HG03354 (cell line): Measurements from ENCODE around the gene SORCS2.
"Not testable (repeated sequence)": the region's sequence is repeated elsewhere in the genome, so short reads cannot be mapped to it uniquely, and the experiment has no call there.

Source experiments
- ATAC-seq: cut with Tn5 transposase; IDR thresholded peaks from one replicate; pipeline ENCODE4 v1.9.1; 2021; ENCODE audit warnings: mild to moderate bottlenecking; ENCODE audit not compliant: unreplicated experiment, poor library complexity, severe bottlenecking

The SORCS2 gene

DNA sequence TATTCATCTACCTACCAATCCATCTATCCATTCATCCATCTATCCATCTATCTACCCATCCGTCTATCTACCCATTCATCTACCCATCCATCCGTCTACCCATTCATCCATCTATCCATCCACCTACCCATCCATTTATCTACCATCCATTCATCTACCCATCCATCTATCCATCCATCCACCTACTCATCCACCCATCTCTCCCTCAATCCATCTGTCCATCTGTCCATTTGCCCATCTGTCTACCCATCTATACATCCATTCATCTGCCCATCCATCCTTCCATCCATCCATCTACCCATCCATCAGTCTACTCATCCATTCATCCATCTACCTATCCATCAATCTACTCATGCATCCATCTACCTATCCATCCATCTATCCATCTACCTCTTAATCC lies 369.2 kb downstream of the SORCS2 start:
- no peak for ATAC-seq

DNA sequence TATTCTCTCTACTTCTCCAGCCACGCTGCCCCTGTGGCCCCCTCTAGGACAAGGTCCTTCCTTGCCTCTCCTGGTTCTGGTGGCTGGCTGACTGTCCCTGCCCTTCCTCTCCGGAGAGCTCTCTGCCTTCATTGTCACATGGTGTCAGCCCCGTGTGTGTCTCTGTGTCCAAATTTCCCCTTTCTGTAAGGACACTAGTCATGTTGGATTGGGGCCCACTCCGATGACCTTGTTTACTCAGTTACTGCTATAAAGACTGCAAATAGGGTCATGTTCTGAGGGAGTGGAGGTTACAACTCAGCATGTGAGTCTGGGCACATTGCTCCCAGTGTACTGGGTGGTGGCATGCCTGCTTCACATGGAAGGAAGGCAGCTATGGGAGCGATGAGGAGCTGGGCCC lies 371.9 kb downstream of the SORCS2 start:
- no peak for ATAC-seq

DNA sequence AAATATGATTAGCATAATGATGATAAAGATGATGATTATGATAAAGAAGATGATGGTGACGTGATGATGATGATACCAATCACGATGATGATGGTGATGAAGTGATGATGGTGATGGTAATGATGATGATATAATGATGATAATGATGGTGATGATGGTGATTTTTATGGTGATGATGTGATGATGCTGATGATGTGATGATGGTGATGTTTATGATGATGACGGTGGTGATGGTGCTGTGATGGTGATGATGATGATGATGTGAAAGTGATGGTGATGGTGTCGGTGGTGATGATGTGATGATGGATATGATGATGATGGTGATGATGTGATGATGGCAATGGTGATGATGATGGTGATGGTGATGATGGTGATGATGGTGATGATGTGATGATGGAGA lies 373.1 kb downstream of the SORCS2 start:
- ATAC-seq = no peak

DNA sequence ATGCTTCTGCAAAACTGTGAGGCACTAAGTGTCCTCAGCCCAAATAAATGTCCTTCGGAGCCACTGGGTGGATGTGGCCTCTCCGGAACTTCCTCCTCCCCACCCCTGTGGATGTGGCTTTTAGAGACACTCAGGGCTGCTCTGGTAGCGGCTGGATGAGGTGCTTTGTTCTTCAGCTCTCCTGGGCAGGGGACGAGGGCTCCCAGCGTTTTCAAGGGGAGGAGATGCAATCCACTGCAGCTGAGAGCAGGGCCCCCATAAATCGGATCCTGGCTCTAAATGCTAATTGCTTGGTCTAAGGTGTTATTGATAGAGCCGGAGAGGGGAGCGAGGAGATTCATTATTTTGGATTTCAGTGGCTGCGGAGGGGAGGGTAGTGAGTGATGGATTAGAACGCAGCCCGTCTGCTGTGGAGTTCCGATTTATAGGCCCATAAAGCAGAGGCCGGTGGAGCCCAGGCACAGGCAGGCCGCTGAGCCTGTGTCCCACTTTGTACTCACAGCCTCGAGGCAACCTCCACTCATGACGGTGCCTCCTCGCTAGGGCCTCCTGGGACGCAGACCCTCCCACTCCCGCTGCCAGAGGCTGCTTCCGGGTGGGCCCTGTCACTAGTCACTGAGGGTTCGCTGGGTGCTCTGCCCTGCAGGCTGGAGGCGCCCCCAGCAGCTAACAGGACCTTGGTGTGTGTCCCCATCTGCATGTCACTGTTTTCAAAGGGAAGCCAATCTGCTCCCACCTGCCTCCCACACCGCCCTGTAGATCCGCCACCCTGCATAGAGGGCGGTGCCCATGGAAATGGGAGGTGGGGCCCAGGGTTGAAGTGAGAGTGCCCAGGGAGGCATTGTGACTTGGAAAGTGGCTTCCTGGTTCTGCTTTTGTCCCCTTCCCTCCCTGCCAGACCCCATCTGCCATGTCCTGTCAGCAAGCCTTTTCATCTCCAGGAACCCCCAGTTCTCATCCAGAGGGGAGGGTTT lies 377.8 kb downstream of the SORCS2 start:
- no peak for ATAC-seq

DNA sequence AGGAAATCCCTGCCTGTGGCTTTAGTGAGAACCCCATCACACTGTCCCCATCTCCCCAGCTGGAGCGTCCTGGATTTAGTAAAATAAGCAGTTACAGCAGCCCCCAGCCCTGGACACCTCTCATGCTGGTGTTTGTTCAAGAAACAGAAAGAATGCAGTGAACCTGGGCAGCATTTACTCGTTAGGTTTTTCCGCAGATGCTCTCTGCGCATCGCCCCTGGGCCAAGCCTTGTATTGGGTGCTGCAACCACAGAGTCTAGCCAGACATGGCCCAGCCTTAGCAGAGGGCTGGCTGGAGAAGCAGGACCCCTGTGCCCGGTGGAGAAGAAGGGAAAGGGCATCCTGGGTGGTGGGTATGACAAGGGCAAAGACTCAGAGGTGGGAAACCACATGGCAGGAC lies 378.7 kb downstream of the SORCS2 start:
- ATAC-seq = no peak

DNA sequence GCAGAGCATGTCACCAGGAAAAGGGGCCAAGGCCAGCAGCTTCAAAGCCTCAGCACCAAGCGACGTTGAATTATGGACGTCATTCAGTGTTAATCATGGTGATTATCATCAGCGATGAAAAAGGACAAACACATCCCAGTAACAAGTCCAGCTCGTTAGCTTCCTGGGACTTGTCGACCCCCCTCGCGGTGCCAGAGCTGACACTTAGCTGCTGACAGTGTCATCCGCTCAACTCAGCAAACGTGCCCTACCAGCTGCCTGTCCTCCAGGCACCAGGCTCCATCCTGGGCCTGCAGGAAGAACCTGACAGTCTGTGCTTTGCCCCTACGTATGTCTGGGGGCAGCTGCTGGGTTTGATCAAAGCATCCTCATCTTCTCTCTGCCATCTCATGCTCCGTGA lies 379.4 kb downstream of the SORCS2 start:
- ATAC-seq = no peak

DNA sequence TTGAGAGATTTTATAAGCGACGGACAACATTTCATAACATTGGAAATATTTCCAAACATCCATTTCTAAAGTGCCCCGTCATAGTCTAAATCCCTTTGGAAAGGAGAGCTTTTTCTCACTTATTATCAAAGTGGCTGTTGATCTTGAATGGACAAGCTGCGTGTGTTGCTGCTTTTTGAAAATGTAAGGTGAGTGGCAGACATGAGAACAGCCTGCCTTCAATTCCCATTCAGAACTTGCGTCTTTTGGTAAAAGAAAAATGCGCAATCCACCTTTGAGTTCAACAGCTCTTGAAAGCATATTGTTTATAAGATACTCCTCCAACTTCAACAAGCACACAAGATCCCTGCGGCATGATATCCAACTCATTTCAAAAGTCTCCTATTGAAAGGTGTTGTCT lies 380.6 kb downstream of the SORCS2 start:
- ATAC-seq = no peak

DNA sequence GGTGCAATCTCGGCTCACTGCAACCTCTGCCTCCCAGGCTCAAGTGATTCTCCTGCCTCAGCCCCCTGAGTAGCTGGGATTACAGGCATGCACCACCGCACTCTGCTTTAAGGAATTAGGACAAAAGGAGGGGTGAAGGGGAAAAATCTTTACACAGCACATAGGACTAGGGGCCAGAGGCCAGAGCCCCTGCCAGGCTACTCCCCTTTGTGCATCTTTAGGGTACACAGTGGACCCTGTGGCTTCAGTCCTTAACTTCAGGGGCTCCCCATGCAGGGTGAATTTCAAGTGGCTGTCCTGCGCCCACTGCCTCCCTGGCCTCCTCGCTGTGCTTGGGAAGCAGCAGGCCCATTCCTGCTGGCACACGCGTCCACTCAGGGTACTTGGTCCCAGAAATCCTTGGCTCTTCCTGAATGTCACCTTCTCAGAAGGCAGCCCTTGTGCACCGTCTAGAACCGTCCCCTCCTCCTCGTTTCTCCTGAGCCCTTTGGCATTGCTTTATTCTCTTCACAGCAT lies 381.3 kb downstream of the SORCS2 start:
- ATAC-seq = no peak

DNA sequence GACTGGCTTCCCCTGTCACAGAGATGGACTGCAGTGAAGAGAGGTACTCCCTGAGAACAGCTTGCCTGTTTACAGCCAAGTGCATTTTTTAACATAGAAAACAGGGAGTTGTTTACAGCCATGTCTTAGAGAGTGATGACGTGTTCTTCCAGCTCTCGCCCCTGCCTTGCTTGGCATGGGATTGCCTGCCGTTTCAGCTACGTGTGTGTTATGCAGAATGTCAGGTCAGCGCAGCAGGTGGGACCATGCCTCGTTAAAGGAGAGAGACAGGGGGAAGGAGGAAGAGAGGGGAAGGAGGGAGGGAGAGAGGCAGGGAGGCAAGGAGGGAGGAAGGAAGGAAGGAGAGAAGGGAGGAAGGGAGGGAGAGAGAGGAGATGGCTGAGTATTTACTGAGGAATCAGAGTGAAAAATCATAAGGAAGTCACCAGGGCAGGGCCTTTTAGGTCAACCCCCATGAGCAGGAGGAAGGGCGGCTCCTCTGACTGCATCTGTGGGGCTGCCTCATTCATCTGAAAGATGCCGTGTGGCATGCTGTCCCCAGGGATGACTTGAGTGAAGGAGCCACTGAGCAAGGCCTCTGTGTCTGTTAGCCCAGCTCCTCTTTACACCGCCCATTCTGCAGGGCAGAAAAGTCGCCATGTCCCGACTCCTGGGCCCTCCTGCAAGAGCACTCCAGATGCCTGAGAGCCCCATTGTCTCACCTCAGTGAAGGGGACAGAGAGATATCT lies 382.1 kb downstream of the SORCS2 start:
- ATAC-seq = no peak

DNA sequence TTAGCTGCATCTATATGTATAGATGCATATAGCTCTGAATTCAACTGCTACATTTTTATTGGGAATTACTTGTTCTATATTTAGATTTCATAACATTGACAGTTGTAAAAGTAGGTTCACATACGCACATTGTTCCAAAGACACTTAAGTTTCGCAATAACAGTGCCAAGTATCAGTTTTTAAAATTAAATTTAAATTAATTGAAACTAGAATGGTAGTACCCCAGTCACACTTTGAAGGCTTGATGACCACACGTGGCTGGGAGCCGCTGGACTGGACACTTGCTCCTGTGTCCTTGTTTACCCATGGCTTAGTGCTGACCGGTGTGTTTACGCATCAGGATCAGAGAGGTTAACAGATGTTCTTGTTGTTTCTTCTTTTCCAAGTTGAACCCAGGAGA lies 383.1 kb downstream of the SORCS2 start:
- no peak for ATAC-seq

DNA sequence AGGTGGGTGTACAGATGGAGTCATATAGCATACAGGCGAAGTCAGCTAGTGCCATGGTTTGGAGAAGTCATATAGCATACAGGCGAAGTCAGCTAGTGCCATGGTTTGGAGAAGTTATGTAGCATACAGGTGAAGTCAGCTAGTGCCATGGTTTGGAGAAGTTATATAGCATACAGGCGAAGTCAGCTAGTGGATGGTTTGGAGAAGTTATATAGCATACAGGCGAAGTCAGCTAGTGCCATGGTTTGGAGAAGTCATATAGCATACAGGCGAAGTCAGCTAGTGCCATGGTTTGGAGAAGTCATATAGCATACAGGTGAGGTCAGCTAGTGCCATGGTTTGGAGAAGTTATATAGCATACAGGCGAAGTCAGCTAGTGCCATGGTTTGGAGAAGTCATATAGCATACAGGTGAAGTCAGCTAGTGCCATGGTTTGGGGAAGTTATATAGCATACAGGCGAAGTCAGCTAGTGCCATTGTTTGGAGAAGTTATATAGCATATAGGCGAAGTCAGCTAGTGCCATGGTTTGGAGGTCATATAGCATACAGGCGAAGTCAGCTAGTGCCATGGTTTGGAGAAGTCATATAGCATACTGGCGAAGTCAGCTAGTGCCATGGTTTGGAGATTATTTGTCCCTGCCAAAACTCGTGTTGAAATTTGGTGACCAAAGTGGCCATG lies 385.2 kb downstream of the SORCS2 start:
- ATAC-seq = not testable (repeated sequence)

DNA sequence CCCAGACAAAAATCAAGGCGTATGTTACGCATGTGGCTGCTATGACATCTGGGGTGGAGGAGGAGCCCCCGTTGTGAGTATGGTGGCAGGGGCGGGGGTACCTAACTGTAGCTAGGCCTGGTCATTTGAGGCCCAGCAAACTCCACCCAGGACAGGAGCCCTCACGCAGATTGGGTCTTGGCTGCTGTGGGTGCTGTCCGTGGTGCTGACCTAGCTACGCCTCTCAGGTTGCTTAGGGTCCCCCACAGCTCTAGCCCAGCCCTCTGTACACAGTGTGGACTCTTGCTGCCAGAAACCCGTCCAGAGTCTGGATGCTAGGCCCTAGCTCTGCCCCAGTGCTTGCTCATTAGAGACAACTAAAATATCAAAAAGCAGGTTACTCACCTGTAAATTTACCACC lies 389.1 kb downstream of the SORCS2 start:
- no peak for ATAC-seq

DNA sequence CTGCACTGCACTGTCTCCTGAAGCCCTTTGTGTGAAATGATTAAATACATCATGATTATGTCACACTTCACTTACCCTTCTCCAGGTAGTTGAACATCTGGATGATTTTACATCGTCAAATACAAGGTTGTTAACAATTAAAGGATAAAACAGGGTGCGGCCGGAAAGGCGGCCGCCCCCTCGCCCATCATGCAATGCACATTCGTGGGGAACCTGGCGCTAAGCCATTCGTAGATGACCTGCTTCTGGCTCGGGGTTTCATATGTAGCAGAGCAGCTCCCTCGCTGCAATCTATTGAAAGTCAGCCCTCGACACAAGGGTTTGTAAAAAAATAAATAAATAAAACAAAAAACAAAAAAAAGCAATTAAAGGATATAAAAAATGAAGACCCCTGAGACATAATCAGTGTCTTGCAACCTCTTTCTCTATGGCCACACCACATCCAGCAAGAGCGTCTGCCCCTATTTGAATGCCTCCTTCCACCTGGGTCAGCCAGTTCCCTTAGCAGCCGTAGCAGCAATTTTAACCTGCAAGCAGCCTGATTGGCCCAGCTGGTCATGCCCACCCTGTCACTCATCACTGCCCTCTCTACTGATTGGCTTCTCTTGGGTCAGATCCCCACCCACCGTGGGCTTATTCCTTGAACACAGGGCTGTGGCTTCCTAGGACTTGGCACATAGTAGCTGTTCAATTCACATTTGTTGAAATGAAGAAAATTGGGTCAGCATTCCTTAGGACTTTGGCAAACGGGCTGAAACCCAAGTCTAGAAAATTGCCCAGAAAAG lies 390.2 kb downstream of the SORCS2 start:
- ATAC-seq = no peak

DNA sequence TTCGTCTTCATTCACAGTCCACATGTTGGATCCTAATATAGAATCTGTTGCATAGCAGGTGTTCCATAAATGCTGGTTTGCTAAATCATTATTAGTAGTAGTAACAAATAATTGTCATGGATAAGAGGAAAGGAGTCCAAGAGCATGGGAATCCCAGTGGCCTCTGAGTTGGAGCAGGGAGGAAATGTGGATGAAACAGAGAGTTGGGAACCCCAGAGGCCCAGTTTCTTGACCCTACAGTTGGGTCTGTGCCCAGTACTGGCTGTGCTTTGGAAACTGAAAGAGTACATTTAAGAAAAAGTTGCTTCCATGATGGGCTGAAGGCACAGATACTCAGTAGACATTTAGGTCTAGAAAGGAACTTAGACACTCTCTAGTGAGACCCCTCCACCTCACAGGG lies 391.8 kb downstream of the SORCS2 start:
- no peak for ATAC-seq

DNA sequence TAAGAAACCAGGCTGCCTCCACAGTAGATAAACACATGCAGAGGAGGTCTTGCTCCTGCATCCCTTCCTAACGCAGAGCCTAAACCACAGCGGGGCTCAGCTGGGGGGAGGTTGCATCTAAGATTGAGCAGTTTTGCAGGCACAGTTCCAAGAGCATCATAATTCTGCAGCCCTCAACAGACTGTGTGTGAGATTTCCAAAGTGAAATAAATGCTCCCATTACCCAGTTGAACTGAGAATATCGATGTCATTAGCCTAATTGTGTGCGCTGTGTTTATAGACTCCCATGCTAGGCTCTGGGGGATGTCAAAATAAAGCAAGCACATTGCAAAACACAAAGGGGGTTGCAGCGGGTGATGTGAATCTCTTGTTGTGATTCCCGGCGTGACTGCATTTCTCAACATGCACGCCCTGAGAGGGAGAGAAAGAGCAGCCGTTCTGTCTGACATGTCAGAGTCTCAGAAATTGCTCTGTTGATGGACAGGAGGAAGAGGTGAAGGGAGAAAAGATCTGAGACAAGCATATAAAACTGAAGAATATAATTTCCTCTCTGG lies 392.3 kb downstream of the SORCS2 start:
- ATAC-seq = no peak

DNA sequence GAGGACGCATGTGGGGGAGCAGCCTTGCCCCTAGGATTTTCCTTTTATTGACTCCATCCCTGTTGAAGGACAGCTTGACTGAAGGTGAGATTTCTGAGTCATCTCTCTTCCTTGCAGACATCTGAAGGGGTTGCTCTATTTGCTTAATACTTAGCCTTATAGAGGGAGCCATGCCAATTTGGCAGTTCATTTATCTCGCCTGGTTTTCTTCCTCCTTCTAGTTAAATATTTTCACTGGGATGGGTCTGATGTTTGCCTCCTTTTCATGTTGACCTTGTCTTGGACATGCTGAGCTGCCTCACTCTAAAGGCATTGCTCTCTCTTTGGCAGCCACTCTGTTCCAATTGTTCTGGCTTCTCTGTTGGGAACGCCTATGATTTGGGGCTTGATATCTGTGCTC lies 393.4 kb downstream of the SORCS2 start:
- no peak for ATAC-seq

DNA sequence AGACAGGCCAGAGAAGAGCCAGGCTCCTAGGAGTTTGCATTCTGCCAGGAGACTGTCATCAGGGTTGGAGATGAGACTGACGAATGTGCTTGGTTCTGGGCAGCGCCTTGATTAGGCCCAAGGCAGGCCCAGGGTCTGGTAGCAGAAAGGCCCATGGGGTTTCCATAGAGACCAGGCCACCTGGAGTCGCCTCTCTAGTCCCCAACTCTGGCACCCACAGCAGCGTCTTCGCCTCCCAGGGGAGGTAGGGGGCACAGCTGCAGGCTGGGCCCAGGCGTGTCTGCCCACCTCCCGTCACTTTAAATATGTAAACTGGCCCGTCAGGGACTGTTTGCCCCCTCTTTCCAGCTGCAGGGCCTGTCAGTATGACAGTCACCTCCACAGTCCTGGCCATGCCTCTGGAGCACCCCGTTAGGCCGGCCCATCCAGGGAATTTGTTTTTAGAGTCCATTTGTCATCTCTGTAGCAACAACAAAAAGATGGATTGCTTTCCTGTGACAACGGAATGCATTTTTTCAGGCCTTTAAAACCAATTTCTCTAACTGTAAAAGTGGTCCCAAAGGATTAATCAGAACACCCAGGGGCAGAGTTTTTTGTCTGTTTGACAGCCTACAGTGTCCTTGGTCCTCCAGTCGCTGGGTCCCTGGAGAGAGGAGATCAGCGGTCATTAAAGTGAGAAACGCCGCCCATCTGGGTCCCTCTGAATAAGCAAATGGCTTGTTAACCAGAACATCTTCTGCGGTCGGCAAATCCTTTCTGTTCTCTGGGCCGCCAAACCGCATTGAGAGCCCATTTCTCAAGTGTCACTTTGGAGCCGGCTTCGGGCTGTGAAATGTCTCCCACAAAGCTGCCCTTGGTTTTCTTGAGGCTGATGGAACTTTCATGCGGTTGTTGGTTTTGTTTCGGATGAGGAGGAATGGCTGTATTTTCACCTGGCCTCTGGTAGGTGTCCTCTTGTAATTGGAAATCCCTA lies 395.4 kb downstream of the SORCS2 start:
- no peak for ATAC-seq

DNA sequence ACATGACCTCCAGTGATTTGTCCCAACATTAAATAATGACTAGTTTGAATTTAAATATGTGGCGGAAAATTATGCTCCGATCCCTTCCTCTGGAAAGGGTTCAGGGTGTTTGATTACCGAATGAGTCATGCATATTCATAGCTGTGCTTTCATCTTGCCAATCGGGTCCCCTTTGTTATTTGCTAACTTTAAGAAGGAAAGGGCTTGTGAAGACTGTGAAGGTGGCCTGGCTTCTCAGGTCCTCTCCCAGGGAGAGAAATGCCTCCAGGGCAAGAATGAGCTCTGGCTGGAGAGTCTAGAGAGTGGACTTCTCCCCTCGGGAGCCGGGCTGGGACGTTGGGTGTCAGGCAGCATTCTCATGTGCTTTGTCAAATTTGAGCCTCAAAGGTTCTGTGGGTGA lies 397.9 kb downstream of the SORCS2 start:
- ATAC-seq = no peak
